HEK293T (cell line): ENCODE data around the gene DCTN4.

Source experiments
- CTCF ChIA-PET: fragments of 350-600 bp; formaldehyde crosslinking; extraction: SDS; loops from one replicate; lab custom pipeline; 2021; ENCODE audit warnings: antibody characterized with exemption, inconsistent platforms; lab: Yijun Ruan, JAX
- POLR2A ChIA-PET: fragments of 350-600 bp; formaldehyde crosslinking; extraction: SDS; loops from one replicate; lab custom pipeline; 2020; ENCODE audit warnings: antibody characterized with exemption, inconsistent platforms; lab: Yijun Ruan, JAX
- DNase-seq: peaks from one replicate; pipeline ENCODE4 v3.0.0; 2012; ENCODE audit warnings: mixed read lengths; ENCODE audit errors: extremely low spot score
- ARNT ChIP-seq: fragments of 450-650 bp; IDR thresholded peaks from 2 replicates; pipeline ENCODE4 v1.6.1; 2017; ENCODE audit warnings: mild to moderate bottlenecking
- BHLHE40 ChIP-seq: fragments of 450-650 bp; IDR thresholded peaks from 2 replicates; pipeline ENCODE4 v1.6.1; 2016; ENCODE audit warnings: mild to moderate bottlenecking, moderate library complexity, borderline replicate concordance
- CTBP1 ChIP-seq: fragments of 450-650 bp; IDR thresholded peaks from 2 replicates; pipeline ENCODE4 v1.6.1; 2016; ENCODE audit warnings: borderline replicate concordance
- ELF4 ChIP-seq: fragments of 450-650 bp; IDR thresholded peaks from 2 replicates; pipeline ENCODE4 v1.6.1; 2017; ENCODE audit warnings: antibody characterized with exemption
- FOXA1 ChIP-seq: fragments of 450-650 bp; IDR thresholded peaks from 2 replicates; pipeline ENCODE4 v1.6.1; 2016; ENCODE audit warnings: mild to moderate bottlenecking
- FOXK2 ChIP-seq: fragments of 450-650 bp; IDR thresholded peaks from 2 replicates; pipeline ENCODE4 v1.6.1; 2016; ENCODE audit warnings: mild to moderate bottlenecking
- FOXM1 ChIP-seq: fragments of 450-650 bp; IDR thresholded peaks from 2 replicates; pipeline ENCODE4 v1.6.1; 2017; ENCODE audit warnings: mild to moderate bottlenecking, borderline replicate concordance
- HDGF ChIP-seq: fragments of 450-650 bp; IDR thresholded peaks from 2 replicates; pipeline ENCODE4 v1.6.1; 2017; ENCODE audit warnings: antibody characterized with exemption, borderline replicate concordance
- L3MBTL2 ChIP-seq: fragments of 450-650 bp; conservative IDR thresholded peaks from 2 replicates; pipeline ENCODE4 v1.6.1; 2016; ENCODE audit warnings: mild to moderate bottlenecking
- LEF1 ChIP-seq: fragments of 450-650 bp; IDR thresholded peaks from 2 replicates; pipeline ENCODE4 v1.6.1; 2017; ENCODE audit warnings: mild to moderate bottlenecking, borderline replicate concordance
- NFRKB ChIP-seq: fragments of 450-650 bp; IDR thresholded peaks from 2 replicates; pipeline ENCODE4 v1.6.1; 2016; ENCODE audit warnings: mild to moderate bottlenecking, moderate library complexity
- SP1 ChIP-seq: fragments of 450-650 bp; IDR thresholded peaks from 2 replicates; pipeline ENCODE4 v1.6.1; 2017
- SUZ12 ChIP-seq: fragments of 450-650 bp; IDR thresholded peaks from 2 replicates; pipeline ENCODE4 v1.6.1; 2016; ENCODE audit warnings: mild to moderate bottlenecking
- TARDBP ChIP-seq: fragments of 450-650 bp; IDR thresholded peaks from 2 replicates; pipeline ENCODE4 v1.6.1; 2016
- ZNF384 ChIP-seq: fragments of 450-650 bp; IDR thresholded peaks from 2 replicates; pipeline ENCODE4 v1.6.1; 2016
- TF ChIP-seq, protein P1 (sequence below): fragments of 450-650 bp; IDR thresholded peaks from 2 replicates; pipeline ENCODE4 v1.6.1; 2016

DCTN4 gene

DNA sequence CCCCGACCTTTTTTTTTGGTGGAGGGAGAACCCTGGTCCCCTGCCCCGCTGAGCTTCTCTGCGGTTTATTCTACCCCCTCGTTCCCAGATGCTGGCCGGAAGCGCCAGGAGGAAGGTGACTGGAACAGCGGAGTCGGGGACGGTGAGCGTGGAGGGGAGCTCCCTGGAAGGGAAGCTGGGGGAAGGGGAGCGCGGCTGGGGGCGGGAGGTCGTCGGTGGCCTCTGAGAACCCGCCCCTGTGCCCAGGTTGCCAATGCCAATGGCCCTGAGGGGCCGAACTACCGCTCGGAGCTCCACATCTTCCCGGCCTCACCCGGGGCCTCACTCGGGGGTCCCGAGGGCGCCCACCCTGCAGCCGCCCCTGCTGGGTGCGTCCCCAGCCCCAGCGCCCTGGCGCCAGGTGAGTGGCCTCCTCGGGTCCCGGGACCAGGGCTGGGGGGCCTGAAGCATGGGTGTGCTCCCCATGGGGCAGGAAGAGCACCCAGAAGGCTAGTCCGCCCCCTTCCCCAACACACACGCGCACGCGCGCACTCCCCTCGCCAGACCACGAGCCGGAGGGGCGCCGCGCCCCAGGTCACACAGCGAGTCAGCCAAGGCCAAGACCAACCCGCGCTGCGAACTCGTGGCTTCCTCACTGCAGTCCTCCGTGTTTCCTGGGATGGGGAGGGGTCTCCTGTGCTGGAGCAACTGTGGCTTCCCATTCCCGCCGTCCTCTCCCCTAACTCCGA, 87.1 kb downstream of the DCTN4 start:
- ChIA-PET CTCF (no interaction called here), POLR2A (no interaction called here)
- TF ChIP-seq HDGF (no peak), ARNT (no peak), LEF1 (no peak), FOXK2 (no peak), FOXA1 (no peak), TARDBP (no peak), BHLHE40 (no peak), CTBP1 (no peak), NFRKB (no peak), FOXM1 (no peak), ZNF384 (no peak), SUZ12 (no peak), ELF4 (no peak), SP1 (no peak), L3MBTL2 (no peak)
- TF ChIP-seq, protein P1, sequence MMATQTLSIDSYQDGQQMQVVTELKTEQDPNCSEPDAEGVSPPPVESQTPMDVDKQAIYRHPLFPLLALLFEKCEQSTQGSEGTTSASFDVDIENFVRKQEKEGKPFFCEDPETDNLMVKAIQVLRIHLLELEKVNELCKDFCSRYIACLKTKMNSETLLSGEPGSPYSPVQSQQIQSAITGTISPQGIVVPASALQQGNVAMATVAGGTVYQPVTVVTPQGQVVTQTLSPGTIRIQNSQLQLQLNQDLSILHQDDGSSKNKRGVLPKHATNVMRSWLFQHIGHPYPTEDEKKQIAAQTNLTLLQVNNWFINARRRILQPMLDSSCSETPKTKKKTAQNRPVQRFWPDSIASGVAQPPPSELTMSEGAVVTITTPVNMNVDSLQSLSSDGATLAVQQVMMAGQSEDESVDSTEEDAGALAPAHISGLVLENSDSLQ, result no peak
- no peak for DNase-seq

DNA sequence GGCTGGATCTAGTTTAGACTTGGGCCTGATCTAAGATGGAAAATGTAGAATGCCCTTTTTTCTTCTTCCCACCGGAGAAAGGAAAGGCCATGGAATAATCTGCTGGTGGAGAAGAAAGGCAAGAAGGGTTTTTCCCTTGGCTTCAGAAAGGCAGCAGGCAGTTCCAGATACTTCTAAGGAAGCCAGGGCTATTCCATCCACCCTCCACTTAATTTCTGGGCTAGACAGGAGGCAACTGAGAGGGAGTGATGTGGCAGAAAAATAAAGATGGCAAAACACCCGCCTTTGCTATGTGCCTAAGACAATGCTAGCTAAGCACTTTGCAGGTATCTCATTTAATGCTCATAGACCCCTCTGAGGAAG, 87.9 kb downstream of the DCTN4 start:
- no peak for DNase-seq
- ChIA-PET POLR2A (no interaction called here), CTCF (no interaction called here)
- TF ChIP-seq CTBP1 (no peak), LEF1 (no peak), BHLHE40 (no peak), ZNF384 (no peak), ARNT (no peak), FOXA1 (no peak), L3MBTL2 (no peak), SP1 (no peak), FOXM1 (no peak), FOXK2 (no peak), ELF4 (no peak), NFRKB (no peak), HDGF (no peak), TARDBP (no peak), SUZ12 (no peak)
- TF ChIP-seq, protein P1, result no peak

DNA sequence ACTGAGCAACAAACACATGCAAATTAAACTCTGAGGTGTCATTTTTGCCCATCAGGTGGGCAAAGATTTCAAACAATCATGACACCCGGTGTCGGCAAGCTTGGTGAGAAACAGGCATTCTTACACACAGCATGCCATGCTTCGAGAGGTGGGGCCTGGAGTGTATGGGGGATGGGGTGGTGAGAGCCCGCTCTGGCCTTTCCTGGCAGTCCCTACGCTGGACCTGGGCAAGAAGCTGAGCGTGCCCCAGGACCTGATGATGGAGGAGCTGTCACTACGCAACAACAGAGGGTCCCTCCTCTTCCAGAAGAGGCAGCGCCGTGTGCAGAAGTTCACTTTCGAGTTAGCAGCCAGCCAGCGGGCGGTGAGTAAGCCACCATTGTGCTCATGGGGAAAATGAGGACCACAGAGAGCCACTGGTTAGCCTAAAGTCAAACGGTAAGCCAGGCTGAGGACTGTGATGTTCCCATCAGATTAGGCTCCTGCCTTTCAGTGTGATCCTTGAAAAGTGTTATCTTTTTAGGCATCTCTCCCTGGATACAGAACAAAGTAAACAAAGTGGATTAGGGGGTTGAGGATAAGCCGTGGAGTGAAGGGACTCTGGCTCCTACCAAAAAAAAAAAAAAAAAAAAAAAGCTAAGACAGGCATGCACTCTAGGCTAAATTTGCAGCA, 88.4 kb downstream of the DCTN4 start:
- no peak for DNase-seq
- ChIA-PET POLR2A (no interaction called here), CTCF (no interaction called here)
- TF ChIP-seq L3MBTL2, result no peak
- TF ChIP-seq NFRKB, result no peak
- TF ChIP-seq FOXK2, result no peak
- TF ChIP-seq TARDBP, result no peak
- no peak for TF ChIP-seq SUZ12
- no peak for TF ChIP-seq FOXM1
- no peak for TF ChIP-seq ZNF384
- no peak for TF ChIP-seq ARNT
- no peak for TF ChIP-seq BHLHE40

DNA sequence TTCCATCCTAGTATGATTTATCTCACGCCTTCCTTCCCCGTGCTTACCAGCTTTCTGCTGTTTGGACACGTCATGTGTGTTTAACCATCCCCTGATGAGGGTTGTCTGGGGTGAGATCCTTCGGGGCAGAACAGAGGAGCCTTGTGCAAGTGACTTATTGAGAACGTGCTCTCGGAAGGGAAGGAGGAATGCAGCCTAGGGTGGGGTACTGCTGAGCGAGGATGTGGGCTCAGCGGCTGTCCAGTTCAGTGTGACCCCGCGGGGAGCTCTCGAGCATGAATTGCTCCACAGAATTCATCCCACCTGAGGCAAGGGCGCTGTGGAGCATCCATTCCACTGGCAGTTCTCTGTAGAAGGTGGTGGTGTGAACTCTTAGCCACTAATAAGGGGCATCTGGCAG, 93.8 kb downstream of the DCTN4 start:
- CTCF ChIA-PET, result no interaction called here
- TF ChIP-seq, protein P1, result no peak
- no peak for TF ChIP-seq ELF4
- TF ChIP-seq FOXA1, result no peak
- no peak for TF ChIP-seq NFRKB
- no peak for TF ChIP-seq L3MBTL2
- no peak for TF ChIP-seq SUZ12
- no peak for TF ChIP-seq ARNT
- no peak for TF ChIP-seq TARDBP
- no peak for TF ChIP-seq HDGF
- no peak for TF ChIP-seq FOXM1
- TF ChIP-seq SP1, result no peak
- POLR2A ChIA-PET, result interaction anchor here (7.6 kb wide), 1 partner anchor 36 kb away, joined by 43 read pairs; the partner anchor contains the start of gene RBM22
- no peak for DNase-seq

DNA sequence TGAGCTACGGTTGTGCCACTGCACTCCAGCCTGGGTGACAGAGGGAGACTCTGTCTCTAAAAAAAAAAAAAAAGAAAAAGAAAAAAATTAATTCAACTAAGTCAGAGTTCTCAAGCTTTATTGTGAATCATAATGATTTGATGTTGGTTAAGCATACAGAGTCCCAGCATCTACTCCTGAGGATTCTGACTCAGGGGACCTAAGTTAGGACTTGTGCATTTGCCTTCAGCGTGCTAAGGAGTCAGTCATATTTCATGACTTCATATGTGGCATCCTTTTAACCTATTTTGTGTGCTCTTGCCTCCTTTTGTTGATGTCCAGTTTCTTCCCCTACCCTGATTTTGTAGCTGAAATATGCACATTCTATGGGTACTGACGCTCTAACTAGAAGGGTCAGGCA, 94.9 kb downstream of the DCTN4 start:
- POLR2A ChIA-PET, result interaction anchor here (1.1 to 7.6 kb wide), 3 partner anchors 37 to 104 kb away, joined by 3 to 43 read pairs (median 6); partner anchors contain the start of genes DCTN4 and RBM22
- DNase-seq, result no peak
- CTCF ChIA-PET, result no interaction called here
- no peak for TF ChIP-seq FOXM1
- TF ChIP-seq ELF4, result no peak
- TF ChIP-seq, protein P1, result no peak
- TF ChIP-seq ZNF384, result no peak
- TF ChIP-seq TARDBP, result no peak
- no peak for TF ChIP-seq FOXA1
- no peak for TF ChIP-seq L3MBTL2
- no peak for TF ChIP-seq HDGF
- no peak for TF ChIP-seq CTBP1
- TF ChIP-seq SP1, result no peak
- no peak for TF ChIP-seq ARNT
- TF ChIP-seq BHLHE40, result no peak
- no peak for TF ChIP-seq LEF1
- no peak for TF ChIP-seq NFRKB
- TF ChIP-seq SUZ12, result no peak
- TF ChIP-seq FOXK2, result no peak
